CD8-positive, alpha-beta memory T cell (primary cell): Measurements from ENCODE around the gene STARD6. TPM values are rescaled to one million over a fixed set of nuclear protein-coding genes. Genes with fewer than 3 reads are reported as not detected.
A peak's percentile ranks its signal among the peaks of the same experiment; 100 is the strongest.
"Not testable (repeated sequence)": the region's sequence is repeated elsewhere in the genome, so short reads cannot be mapped to it uniquely, and the experiment has no call there.

Source experiments
- CTCF ChIA-PET: fragments of 350-600 bp; sonication (Branson Sonifier 250); formaldehyde crosslinking; loops from one replicate; lab custom pipeline; 2021; ENCODE audit warnings: antibody characterized with exemption; lab: Charles Lee
- POLR2A ChIA-PET: fragments of 350-600 bp; sonication (Branson Sonifier 250); formaldehyde crosslinking; loops from one replicate; lab custom pipeline; 2021; ENCODE audit warnings: antibody characterized with exemption; lab: Charles Lee
- DNase-seq, 5 donors: peaks; one replicate each; pipeline versions ENCODE4 v3.0.0 to v3.0.0-alpha.2; 2020 to 2022; ENCODE audit warnings: mixed read lengths in 1 of 5
- H3K27ac ChIP-seq: one replicate; pipeline ENCODE4 v1.7.0; 2013; ENCODE audit warnings: low read depth, mild to moderate bottlenecking, low read length, moderate library complexity
- H3K27me3 ChIP-seq: 2 replicates; pipeline ENCODE4 v1.7.0; 2013; ENCODE audit warnings: low read length, mild to moderate bottlenecking; ENCODE audit not compliant: insufficient read depth, poor library complexity, severe bottlenecking
- H3K36me3 ChIP-seq: 2 replicates; pipeline ENCODE4 v1.7.0; 2013; ENCODE audit warnings: mild to moderate bottlenecking, low read length, moderate library complexity; ENCODE audit not compliant: insufficient read depth
- H3K4me1 ChIP-seq: 2 replicates; pipeline ENCODE4 v1.7.0; 2013; ENCODE audit warnings: mild to moderate bottlenecking, low read length, moderate library complexity; ENCODE audit not compliant: insufficient read depth
- H3K4me3 ChIP-seq: 2 replicates; pipeline ENCODE4 v1.7.0; 2013; ENCODE audit warnings: mild to moderate bottlenecking, low read length
- H3K9me3 ChIP-seq: 2 replicates; pipeline ENCODE4 v1.7.0; 2013; ENCODE audit warnings: mild to moderate bottlenecking, low read length
- H3K27ac Mint-ChIP-seq, 8 donors: one replicate each; pipeline ENCODE4 v1.8.0; 2020 to 2021; ENCODE audit warnings: mixed read lengths in 8 of 8, mild to moderate bottlenecking in 6 of 8, inconsistent platforms in 3 of 8, moderate library complexity in 3 of 8
- H3K27me3 Mint-ChIP-seq, 2 donors: one replicate each; pipeline ENCODE4 v1.8.0; 2020 to 2021; ENCODE audit warnings: mixed read lengths in 2 of 2, mild to moderate bottlenecking in 1 of 2, moderate library complexity in 1 of 2
- H3K36me3 Mint-ChIP-seq, 3 donors: one replicate each; pipeline ENCODE4 v1.8.0; 2020 to 2021; ENCODE audit warnings: mixed read lengths in 3 of 3, inconsistent platforms in 1 of 3, mild to moderate bottlenecking in 1 of 3
- H3K4me1 Mint-ChIP-seq, 3 donors: one replicate each; pipeline ENCODE4 v1.8.0; 2020 to 2021; ENCODE audit warnings: mixed read lengths in 3 of 3, inconsistent platforms in 1 of 3, mild to moderate bottlenecking in 1 of 3
- H3K4me3 Mint-ChIP-seq, 7 donors: one replicate each; pipeline ENCODE4 v1.8.0; 2020 to 2021; ENCODE audit warnings: mixed read lengths in 7 of 7, mild to moderate bottlenecking in 6 of 7, moderate library complexity in 4 of 7, inconsistent platforms in 2 of 7
- H3K9me3 Mint-ChIP-seq, 5 donors: one replicate each; pipeline ENCODE4 v1.8.0; 2020 to 2022; ENCODE audit warnings: mixed read lengths in 5 of 5, mild to moderate bottlenecking in 3 of 5, moderate library complexity in 2 of 5, inconsistent platforms in 1 of 5
- polyA plus RNA-seq: library from polyadenylated mRNA; unstranded; fragments of 300-500 nt; fragmentation: Illumina TruSeq; gene quantifications from one replicate; pipeline ENCODE4 v1.2.3, GENCODE V29; 2021
- total RNA-seq, 2 experiments: library from RNA; stranded (reverse); gene quantifications; one replicate each; pipeline ENCODE4 v1.2.3, GENCODE V29; 2021

The STARD6 gene
- total and polyA plus RNA-seq, 3 experiments from 2014 or later: 0.46 TPM; not detected in 2

DNA sequence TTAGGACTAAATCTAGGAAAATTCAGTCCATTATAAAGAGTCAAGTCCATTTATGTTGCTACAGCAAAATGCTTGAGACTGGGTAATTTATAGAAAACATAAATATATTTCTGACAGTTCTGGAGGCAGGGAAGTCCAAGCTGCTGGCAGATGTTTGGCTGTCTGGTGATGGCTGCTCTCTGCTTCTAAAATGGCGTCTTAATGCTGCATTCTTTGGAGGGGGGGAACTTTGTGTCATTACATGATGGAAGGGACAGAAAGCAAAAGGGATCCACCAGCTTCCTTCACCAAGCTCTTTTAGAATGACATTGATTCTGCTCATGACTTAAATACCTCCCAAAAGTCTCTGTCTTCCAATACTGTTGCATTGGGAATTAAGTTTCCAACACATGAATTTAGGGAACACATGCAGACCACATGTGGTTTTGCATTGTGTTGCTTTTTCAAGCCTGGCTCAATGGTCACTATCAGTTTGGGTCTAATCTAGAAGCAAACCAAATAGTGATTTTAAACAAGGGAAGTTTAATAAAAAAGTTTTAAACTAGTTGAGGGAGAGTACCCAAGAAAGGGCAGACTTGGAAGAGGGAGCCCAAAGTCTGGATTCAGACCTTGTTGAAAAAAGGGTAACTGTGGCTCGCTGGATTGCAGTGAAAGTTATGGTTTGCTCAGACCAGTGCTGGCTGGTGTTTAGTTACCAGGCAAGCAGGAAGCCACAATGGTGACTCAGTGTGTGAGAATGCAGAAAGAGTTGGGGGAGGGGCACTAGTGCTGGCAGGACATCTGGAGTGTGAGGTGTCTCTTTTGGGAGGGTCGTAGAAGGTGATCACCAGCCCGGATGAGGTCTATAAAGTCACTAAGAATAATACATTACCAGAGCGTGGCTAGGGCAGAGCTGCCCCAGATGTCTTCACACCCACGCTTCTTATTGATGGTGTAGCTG is 30.8 kb upstream of the STARD6 start:
- Mint-ChIP-seq H3K4me1 (peaks cover 6 to 10% (median 9%) of the 10 kb centered on the region in 3 donors), H3K27ac (peak overlapping the region in 1 of 8 donors; percentile 44), H3K9me3 (no peaks in the 10 kb centered on the region), H3K36me3 (no peaks in the 10 kb centered on the region), H3K27me3 (no peaks in the 10 kb centered on the region), H3K4me3 (peak overlapping the region in 1 of 7 donors; percentile 17)
- DNase-seq: no peak
- no peak overlapping the region for H3K4me3 ChIP-seq
- POLR2A ChIA-PET: no interaction called here
- H3K27me3 ChIP-seq: no peaks in the 10 kb centered on the region
- no peak overlapping the region for H3K27ac ChIP-seq
- no peaks in the 10 kb centered on the region for H3K36me3 ChIP-seq
- H3K9me3 ChIP-seq: no peaks in the 10 kb centered on the region
- CTCF ChIA-PET: interaction anchor here (2.0 kb wide), 1 partner anchor 31 kb away, joined by 6 read pairs; the partner anchor contains the start of genes C18orf54 and STARD6
- no peaks in the 10 kb centered on the region for H3K4me1 ChIP-seq

DNA sequence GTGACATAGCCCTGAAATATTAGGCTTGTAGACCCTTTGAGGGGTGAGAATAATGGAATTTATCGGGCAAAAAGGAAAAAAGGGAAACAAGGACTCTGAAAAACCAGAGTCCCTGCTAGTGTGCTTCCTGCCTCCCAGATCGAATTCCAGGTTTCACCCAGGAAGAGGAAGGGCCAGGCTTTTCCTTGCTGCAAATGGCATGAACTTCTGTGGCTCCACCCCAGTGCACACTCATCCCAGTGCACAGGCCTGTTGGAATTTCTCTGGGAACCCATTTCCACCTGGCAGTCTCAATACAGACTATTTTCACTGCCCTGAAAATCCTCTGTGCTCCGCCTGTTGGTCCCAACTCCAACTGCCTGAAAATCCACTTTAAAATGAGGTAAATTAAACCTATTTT is 30.0 kb upstream of the STARD6 start:
- Histone ChIP-seq H3K9me3 (no peaks in the 10 kb centered on the region), H3K27ac (no peak overlapping the region), H3K4me1 (no peaks in the 10 kb centered on the region), H3K4me3 (no peak overlapping the region), H3K27me3 (no peaks in the 10 kb centered on the region), H3K36me3 (no peaks in the 10 kb centered on the region)
- POLR2A ChIA-PET: no interaction called here
- Mint-ChIP-seq H3K9me3 (no peaks in the 10 kb centered on the region), H3K4me3 (no peak overlapping the region), H3K27me3 (no peaks in the 10 kb centered on the region), H3K4me1 (peaks cover 6 to 10% (median 9%) of the 10 kb centered on the region in 3 donors), H3K36me3 (no peaks in the 10 kb centered on the region), H3K27ac (no peak overlapping the region)
- CTCF ChIA-PET: interaction anchor here (2.0 kb wide), 1 partner anchor 30 kb away, joined by 6 read pairs; the partner anchor contains the start of genes C18orf54 and STARD6
- no peak for DNase-seq

DNA sequence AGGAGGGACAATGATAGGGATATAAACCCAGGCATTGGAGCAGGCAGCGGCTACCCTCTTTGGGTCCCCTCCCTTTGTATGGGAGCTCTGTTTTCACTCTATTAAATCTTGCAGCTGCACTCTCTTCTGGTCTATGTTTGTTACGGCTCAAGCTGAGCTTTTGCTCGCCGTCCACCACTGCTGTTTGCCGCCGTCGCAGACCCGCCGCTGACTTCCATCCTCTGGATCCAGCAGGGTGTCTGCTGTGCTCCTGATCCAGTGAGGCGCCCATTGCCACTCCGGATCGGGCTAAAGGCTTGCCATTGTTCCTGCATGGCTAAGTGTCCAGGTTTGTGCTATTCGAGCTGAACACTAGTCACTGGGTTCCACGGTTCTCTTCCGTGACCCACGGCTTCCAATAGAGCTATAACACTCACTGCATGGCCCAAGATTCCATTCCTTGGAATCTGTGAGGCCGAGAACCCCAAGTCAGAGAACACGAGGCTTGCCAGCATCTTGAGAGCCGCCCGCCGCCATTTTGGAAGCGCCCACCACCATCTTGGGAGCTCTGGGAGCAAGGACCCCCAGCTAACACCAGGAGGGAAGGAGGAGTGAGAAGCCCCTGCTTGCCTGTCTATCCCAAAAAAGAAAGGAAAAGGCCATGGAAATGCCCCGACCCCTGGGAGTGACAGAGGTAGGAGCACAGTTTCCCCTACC is 29.3 kb upstream of the STARD6 start:
- CTCF ChIA-PET: interaction anchor here (2.0 kb wide), 1 partner anchor 29 kb away, joined by 6 read pairs; the partner anchor contains the start of genes C18orf54 and STARD6
- DNase-seq, POLR2A ChIA-PET: not testable (repeated sequence)

DNA sequence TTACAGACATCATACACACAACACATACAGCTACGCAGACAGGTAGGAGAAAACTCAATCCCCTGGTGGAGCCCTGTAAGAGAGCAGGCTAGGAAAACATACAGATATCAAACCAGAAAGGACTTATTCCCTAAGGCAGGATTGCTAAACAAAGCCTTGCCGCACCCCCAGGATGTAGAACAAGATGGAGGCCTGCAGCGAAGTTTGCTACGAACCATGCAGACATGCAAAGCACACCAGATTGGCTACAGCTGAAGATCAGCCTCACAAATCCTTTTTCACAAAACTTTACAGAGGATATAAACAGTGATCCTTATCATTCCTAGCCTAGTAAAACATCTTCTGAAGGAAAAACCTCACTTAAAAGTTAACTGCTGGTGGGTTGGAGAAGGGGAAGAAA is 28.4 kb upstream of the STARD6 start:
- CTCF ChIA-PET: no interaction called here
- H3K36me3 ChIP-seq: no peaks in the 10 kb centered on the region

More for the DNA sequence above, 29.3 kb upstream of the STARD6 start:
- H3K9me3 ChIP-seq, H3K4me3 Mint-ChIP-seq, H3K27me3 Mint-ChIP-seq, H3K27ac ChIP-seq, H3K27ac Mint-ChIP-seq, H3K4me1 ChIP-seq, H3K36me3 ChIP-seq, H3K9me3 Mint-ChIP-seq, H3K4me1 Mint-ChIP-seq, H3K27me3 ChIP-seq, H3K36me3 Mint-ChIP-seq, H3K4me3 ChIP-seq: not testable (repeated sequence)

DNA sequence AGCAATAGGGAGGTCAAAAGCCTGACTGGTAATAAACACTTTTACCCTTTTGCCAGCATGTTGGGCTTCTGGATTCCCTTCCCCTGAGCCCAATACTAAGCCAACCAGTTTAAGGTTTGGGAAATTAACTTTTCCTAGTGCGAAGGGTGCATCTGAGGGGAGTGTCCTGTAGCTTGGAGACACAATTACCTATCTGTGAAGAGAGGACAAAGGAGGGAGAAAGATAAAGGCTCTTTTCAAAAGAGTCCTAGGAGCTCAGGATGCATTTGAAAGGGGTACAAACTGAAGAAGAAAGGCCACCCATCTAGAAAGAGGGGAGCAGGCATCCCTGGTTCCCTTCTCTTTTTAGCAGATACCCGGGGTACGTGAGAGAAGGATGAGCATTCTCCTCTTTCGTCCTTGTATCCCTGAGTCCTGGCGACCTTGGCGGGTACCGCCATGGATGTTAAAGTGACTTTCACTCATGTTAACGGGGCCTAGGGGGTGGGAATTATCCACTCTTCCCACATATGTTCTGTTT is 25.1 kb upstream of the STARD6 start:
- Mint-ChIP-seq H3K4me1 (peaks cover 0 to 6% (median 5%) of the 10 kb centered on the region in 3 donors), H3K9me3 (no peaks in the 10 kb centered on the region), H3K27ac (no peak overlapping the region), H3K27me3 (no peaks in the 10 kb centered on the region), H3K36me3 (peaks cover 0 to 2% (median 2%) of the 10 kb centered on the region in 3 donors), H3K4me3 (no peak overlapping the region)
- H3K4me3 ChIP-seq: no peak overlapping the region
- DNase-seq: no peak
- H3K27ac ChIP-seq: no peak overlapping the region
- ChIA-PET POLR2A (no interaction called here), CTCF (interaction anchor here (0.8 kb wide), 1 partner anchor 9 kb away, joined by 4 read pairs; no protein-coding TSS in a partner anchor)
- no peaks in the 10 kb centered on the region for H3K36me3 ChIP-seq
- no peaks in the 10 kb centered on the region for H3K9me3 ChIP-seq
- no peaks in the 10 kb centered on the region for H3K4me1 ChIP-seq
- no peaks in the 10 kb centered on the region for H3K27me3 ChIP-seq

More for the DNA sequence above, 28.4 kb upstream of the STARD6 start:
- DNase-seq: no peak
- Histone ChIP-seq H3K4me3 (no peak overlapping the region), H3K27me3 (no peaks in the 10 kb centered on the region), H3K9me3 (no peaks in the 10 kb centered on the region), H3K4me1 (no peaks in the 10 kb centered on the region), H3K27ac (no peak overlapping the region)
- peaks cover 0 to 2% (median 0%) of the 10 kb centered on the region in 3 donors for H3K36me3 Mint-ChIP-seq
- no peaks in the 10 kb centered on the region for H3K9me3 Mint-ChIP-seq
- no peak overlapping the region for H3K27ac Mint-ChIP-seq
- POLR2A ChIA-PET: no interaction called here
- H3K27me3 Mint-ChIP-seq: no peaks in the 10 kb centered on the region
- H3K4me1 Mint-ChIP-seq: peaks cover 6 to 10% (median 9%) of the 10 kb centered on the region in 3 donors
- no peak overlapping the region for H3K4me3 Mint-ChIP-seq

DNA sequence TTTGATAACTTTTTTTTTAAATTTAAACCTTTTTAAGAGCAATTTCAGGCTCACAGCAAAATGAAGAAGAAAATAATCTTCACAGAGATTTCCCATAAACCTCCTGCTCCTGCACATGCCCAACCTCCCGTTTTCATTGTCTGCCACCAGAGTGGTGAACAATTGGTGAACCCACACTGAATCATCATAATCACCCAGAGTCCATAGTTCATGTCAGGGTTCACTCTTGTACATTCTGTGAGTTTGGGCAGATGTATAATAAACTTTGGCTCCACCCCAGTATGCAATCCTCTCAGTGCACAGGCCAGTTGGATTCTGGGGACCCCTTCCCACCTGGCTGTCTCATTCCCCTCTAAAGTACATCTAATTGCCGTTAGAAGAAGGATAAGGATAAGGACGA is 24.4 kb upstream of the STARD6 start:
- POLR2A ChIA-PET: no interaction called here
- no peak overlapping the region for H3K27ac ChIP-seq

DNA sequence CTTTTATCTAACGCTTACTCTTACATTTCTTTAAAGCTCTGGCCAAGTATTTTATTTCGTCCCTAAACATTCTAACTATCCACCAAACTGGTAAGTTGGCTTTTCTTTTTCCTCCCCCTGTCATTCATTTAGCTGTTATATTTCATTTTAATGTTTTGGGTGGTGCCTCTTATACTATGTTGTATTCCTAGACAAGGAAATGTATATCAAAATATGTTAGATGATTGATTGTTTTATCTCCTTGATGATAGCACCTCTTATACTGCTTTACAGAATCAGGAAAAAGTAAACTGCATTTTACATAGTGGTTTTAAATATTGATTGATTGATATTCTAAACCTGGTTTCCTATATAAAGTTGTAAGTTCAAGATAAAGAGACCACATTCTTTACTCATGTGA is 24.0 kb upstream of the STARD6 start:
- no peaks in the 10 kb centered on the region for H3K9me3 Mint-ChIP-seq

More for the DNA sequence above, 24.4 kb upstream of the STARD6 start:
- Histone ChIP-seq H3K9me3 (no peaks in the 10 kb centered on the region), H3K36me3 (no peaks in the 10 kb centered on the region), H3K4me1 (no peaks in the 10 kb centered on the region), H3K4me3 (no peak overlapping the region), H3K27me3 (no peaks in the 10 kb centered on the region)
- Mint-ChIP-seq H3K9me3 (no peaks in the 10 kb centered on the region), H3K4me3 (no peak overlapping the region), H3K4me1 (peaks cover 0 to 6% (median 5%) of the 10 kb centered on the region in 3 donors), H3K27ac (no peak overlapping the region), H3K36me3 (peaks cover 0 to 2% (median 2%) of the 10 kb centered on the region in 3 donors), H3K27me3 (no peaks in the 10 kb centered on the region)
- CTCF ChIA-PET: no interaction called here
- DNase-seq: no peak

More for the DNA sequence above, 24.0 kb upstream of the STARD6 start:
- Histone ChIP-seq H3K4me3 (no peak overlapping the region), H3K27ac (no peak overlapping the region), H3K4me1 (no peaks in the 10 kb centered on the region), H3K9me3 (no peaks in the 10 kb centered on the region), H3K27me3 (no peaks in the 10 kb centered on the region), H3K36me3 (no peaks in the 10 kb centered on the region)
- H3K27me3 Mint-ChIP-seq: no peaks in the 10 kb centered on the region
- H3K4me1 Mint-ChIP-seq: peaks cover 0 to 6% (median 5%) of the 10 kb centered on the region in 3 donors
- peak overlapping the region in 1 of 8 donors; percentile 84 for H3K27ac Mint-ChIP-seq
- H3K4me3 Mint-ChIP-seq: no peak overlapping the region
- CTCF ChIA-PET: no interaction called here
- no peak for DNase-seq
- peaks cover 0 to 2% (median 2%) of the 10 kb centered on the region in 3 donors for H3K36me3 Mint-ChIP-seq
- POLR2A ChIA-PET: no interaction called here
